Ramos (cell line): ENCODE results near the gene CYTH1.

Source experiments
- in situ Hi-C: fragments of 300-500 bp; cut with MboI; formaldehyde crosslinking; loops from one replicate; pipeline ENCODE4 v1.14.3; 2022; ENCODE audit warnings: low sequenced_read_pairs; ENCODE audit not compliant: unreplicated experiment

The CYTH1 gene

DNA sequence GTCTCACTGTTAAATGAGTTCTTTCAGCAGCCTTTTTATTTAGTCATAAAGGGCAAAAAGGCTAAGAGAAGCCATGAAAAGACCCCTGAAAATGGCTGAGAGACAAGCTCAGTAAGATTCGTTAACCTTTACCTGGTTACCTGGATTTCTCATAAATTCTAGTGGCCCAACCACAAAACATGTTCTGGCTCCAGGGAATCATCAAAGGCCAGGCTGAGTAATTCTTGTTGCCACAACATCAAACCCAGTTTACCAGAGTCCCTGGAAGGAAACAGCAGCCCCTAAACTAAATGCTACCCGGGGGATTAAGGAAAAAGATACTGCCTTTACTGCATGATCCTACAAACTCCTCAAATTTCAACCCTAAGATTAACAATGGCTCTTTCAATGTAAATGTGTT, 15.8 kb downstream of the CYTH1 start:
- in situ Hi-C loops: loop anchor here (25.0 kb wide), 1 partner anchor 1329 kb away; no protein-coding TSS in a partner anchor

DNA sequence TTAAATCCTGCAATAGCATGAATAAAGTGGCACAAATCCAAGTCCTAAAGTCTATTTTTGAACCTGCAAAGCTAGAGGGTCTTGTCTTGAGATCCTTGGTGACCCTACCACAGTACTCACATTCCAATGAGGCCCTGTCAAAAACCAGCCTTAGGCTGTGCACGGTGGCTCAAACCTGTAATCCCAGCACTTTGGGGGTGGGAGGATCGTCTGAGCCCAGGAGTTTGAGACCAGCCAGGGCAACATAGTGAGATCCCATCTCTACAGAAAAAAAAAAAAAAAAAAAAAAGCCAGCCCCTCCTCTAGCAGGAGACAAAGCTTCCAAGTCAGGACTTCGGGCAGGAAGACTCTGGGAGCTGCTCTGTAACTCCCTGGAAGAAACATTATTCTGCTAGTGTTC, 16.3 kb downstream of the CYTH1 start:
- in situ Hi-C loops: loop anchor here (25.0 kb wide), 1 partner anchor 1329 kb away; no protein-coding TSS in a partner anchor

DNA sequence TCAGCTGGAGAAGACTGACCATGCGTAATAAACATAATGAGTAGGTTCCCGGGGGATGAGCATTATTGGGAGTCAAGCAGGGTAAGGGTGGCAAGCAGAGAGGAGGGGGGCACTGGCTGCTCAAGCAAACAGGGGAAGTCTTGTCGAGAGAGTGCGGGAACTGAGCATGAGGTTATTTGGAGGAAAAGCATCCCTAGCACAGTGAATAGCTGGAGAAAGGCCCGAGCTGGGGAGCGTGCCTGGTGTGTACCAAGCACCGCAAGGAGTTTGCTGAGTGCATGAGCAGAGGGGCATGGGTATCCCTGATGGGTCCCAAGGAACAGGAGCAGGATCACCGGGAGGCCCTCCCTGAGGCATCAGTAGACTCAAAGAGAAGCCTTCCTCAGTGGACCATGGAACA, 17.2 kb downstream of the CYTH1 start:
- in situ Hi-C loops: loop anchor here (25.0 kb wide), 1 partner anchor 1328 kb away; no protein-coding TSS in a partner anchor

DNA sequence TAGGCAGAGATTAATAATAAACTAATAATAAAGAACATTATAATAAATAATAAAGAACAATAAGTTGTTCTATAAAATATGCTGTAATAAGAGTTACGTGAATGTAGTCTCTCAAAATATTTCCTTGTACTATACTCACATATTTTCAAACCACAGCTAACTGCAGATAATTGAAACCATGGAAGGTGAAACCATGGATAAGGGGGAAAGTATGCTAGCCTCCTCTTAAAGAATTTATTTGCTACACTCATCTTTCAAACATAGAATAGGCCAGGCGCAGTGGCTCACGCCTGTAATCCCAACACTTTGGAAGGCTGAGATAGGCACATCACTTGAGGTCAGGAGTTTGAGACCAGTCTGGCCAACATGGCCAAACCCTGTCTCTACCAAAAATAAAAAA, 18.5 kb downstream of the CYTH1 start:
- in situ Hi-C loops: loop anchor here (25.0 kb wide), 1 partner anchor 1326 kb away; no protein-coding TSS in a partner anchor

DNA sequence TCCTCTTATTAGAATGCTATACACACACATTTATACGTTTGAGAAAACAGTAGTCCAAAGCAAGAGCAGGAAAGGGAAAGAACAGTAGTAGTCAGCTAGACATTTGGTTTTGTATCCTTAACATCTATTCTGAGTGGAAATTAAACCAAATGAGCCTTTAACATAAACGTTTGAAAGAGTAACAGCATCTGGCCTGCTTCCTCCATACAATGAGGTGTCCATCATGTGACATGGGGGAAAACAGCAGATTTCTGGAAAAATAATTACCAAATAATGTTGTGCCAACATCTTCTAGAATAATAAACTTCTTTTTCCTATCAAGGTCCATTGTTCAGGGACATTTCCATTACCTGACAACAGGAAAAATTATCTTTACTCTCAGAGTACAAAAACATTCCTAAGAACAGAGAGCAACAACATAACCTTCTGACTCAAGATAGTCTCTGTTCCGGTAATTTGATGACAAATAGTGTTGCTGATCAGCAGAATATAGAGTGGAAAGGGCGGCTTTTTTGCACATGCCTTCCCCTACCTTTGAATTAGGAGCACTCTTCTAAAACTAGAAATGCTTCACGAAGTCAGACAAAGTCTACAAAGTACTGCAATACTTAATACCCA, 20.2 kb downstream of the CYTH1 start:
- in situ Hi-C loops: loop anchor here (25.0 kb wide), 1 partner anchor 1325 kb away; no protein-coding TSS in a partner anchor

DNA sequence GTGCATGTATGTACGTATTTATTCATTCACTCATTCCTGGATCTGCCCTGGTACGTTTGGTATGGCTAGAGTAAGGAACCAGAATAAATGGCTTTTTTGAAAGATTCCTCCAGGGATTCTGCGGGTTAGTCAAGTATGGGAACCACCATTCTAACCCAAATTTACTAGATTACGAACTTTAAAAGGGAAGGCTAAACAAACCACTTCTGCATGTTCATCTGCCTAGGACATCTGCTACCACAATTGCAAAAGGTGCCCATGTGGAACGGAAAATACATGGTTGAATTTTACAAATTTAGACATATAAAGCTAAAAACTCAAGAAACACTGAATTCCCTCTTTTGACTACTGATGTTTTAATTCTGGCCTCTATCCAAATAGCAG, 22.1 kb downstream of the CYTH1 start:
- in situ Hi-C loops: loop anchor here (25.0 kb wide), 1 partner anchor 1323 kb away; no protein-coding TSS in a partner anchor

DNA sequence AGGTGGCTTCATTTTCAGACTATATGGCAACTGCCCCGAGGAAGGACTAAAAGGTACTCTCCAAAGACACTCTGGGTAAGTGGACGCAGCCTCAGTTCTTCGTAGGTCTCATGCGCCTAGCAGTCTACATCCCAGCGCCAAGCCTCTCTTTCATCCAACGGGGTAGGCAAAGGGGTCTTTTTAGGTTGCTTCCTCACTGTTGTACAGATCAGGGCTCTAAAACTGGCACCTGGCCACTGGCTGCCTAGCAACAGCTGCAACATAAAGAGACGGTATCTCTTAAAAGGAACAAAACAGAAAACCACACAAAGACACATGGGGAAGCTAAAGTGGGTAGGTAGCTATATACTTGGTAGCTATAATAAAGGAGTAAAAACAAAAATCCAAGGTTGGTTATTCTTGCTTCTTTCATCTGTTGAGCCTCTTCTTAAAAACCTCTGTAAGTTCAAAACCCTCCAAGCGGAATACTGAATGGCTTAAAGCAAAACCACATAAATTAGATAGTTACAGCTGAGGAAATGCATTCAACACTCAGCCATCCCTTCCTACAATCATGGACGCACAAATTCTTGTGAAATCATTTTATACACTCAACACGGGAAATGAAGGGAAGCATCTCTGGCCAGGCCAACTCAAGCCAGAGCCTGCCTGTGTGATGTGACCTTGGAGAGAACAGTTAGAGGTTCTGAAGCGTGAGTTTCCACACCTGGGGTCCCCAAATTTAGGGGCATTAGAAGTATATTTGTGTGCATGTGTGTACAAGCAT, 22.7 kb downstream of the CYTH1 start:
- in situ Hi-C loops: loop anchor here (25.0 kb wide), 1 partner anchor 1322 kb away; no protein-coding TSS in a partner anchor

DNA sequence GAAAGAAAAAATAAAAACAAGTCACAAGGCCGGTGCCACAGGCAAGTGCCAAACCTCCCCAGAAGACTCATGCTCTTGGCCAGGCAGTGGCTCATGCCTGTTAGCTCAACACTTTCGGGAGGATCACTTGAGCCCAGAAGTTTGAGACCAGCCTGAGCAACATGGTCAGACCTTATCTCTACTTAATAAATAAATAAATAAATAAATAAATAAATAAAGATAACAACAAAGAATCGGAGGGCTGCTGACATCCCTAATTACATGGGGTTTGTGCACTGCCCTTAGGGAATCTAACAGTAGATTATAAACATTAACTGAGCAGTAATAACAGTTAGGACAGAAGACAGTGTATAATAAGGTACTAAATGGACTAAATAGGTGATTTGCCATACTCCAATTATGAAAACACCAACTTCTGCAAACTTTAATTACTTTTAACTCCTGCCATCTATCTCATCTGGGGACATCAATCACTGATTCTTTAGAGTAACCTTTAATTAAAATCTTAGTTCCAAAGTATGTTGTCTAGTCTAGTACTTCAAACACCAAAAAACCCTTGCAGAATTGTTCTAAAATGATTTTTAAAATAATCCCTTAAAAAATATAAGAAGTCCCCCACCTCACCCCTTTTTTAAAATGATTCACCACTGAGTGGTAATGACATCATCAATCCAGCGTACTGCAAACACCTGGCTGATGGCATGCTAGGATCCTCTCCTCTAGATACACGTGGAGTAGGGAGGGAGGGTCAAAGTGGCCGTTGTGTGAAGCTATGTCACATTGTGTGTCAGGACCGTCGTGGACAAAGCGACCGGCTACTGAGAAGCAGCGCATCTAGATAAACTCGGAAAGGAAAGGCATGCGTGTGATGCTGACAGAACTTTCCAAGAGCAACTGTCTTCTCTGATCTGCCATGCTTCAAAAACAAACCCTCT, 28.5 kb downstream of the CYTH1 start:
- in situ Hi-C loops: loop anchor here (25.0 kb wide), 1 partner anchor 1316 kb away; no protein-coding TSS in a partner anchor

DNA sequence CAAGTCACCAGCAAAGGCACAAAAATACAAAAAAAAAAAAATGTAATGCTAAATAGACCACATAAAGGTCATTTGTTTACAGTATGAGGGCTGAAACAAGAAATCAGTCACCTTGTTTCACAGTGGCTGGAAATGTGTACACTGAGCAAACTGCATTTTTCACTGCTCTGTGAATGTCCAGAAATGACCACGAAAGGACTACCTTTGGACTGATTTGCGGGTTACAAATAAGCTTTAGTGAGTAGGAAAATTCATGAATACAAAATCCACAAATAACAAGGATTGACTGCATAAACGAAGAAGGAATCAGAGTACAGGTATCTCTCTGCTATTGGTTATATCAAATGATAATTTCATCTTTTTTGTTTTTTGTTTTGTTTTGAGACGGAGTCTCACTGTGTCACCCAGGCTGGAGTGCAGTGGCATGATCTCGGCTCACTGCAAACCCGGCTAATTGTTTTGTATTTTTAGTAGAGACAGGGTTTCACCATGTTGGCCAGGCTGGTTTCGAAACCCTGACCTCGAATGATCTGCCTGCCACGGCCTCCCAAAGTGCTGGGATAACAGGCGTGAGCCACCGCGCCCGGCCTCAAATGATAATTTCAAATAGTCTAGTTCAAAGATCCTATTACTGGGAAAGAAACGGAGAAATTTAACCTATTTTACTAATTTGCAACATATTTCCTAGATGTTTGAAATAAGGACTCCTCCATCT, 30.5 kb downstream of the CYTH1 start:
- in situ Hi-C loops: loop anchor here (25.0 kb wide), 1 partner anchor 1314 kb away; no protein-coding TSS in a partner anchor

DNA sequence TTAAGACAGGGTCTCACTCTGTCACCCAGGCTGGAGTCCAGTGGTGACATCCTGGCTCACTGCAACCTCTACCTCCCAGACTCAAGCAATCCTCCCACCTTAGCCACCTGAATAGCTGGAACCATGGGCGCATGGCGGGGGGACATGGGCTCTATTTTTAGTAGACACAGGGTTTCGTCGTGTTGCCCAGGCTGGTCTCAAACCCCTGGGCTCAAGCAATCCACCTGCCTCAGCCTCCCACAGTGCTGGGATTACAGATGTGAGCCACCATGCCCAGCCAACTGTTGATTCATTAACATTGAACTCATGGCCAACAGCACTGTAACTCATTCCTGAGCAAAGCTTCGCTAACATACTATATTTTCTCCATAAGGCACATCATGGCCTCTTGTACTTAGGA, 31.1 kb downstream of the CYTH1 start:
- in situ Hi-C loops: loop anchor here (25.0 kb wide), 1 partner anchor 1314 kb away; no protein-coding TSS in a partner anchor

DNA sequence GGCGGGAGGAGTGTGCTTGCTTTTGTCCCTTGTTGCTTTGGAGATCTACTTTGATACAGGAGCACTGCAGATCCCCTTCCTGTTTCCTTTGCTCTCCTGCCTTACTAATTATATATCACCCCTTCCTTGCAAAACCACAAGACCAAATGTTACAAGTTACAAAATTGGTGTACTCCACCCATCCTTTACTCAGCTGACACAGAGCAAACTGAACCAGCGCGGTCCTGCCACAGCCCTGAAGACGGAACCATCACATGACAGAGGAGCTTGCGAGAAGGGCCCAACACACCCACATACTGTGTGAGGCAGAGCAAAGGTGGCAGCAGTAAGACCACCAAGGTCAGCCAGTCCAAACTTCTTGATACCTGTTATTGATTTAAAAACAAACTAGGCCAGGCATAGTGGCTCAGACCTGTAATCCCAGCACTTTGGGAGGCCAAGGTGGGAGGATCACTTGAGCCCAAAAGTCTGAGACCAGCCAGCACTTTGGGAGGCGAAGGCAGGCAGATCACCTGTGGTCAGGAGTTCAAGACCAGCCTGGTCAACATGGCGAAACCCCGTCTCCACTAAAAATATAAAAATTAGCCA, 33.2 kb downstream of the CYTH1 start:
- in situ Hi-C loops: no loop called here

DNA sequence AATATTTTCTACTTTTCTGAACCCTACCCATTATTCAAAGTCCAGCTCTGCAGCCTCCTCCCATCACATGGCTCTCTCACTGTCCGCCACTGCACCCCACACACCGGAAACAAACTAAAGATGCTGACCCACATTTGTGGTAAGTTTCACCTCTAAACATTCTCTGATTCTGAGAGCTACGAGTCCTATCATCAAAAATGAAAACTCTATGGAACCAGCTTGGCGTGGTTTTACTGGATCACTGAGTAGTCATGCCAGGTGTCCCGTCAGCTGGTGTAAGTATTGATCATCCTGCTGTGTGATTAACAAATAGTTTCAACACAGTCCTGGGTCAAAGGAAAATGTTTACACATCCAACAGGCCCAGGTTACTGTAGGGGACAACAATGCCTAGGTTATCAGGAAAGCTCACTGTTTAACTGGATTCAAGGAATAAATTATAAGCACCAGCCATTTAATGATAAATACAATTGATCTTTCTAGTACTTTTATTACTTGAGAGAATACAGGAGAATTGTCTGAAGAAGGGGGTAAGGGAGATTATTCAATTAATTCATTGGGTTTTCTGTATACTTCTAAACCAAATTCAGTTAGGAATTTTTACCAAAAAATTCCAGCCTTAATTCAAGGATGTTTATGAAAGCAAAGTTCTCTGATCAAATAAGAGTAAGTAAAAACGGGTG, 33.9 kb downstream of the CYTH1 start:
- in situ Hi-C loops: no loop called here

DNA sequence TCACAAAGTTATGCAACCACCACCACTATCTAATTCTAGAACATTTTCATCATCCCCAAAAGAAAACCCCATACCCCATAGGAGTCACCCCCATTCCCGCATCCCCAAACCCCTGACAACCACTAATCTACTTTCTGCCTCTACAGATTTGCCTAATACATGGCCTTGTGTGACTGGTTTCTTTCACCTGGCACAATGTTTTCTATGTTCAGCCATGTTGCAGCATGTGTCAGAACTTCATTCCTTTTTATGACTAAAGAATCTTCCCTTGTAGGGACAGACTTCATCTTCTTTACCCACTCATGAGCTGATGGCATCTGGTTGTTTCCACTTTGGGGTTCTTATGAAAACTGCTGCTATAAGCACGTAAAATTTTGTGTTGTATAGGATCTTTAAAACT, 34.6 kb downstream of the CYTH1 start:
- in situ Hi-C loops: no loop called here

DNA sequence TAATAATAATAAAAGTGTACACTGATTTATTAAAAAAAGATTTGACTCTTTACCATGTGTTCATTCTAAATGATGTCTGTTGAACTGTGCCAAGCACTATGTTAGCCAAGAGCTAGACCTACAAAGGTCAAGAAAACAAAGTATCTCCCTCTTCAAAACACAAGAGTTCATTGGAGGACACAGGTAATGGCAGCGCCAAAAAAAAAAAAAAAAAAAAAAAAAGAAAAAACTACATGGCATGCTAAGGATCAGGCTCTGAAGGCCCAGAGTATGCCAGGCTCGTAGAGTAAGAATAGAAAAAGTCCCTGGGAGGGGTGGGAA, 35.2 kb downstream of the CYTH1 start:
- in situ Hi-C loops: no loop called here

DNA sequence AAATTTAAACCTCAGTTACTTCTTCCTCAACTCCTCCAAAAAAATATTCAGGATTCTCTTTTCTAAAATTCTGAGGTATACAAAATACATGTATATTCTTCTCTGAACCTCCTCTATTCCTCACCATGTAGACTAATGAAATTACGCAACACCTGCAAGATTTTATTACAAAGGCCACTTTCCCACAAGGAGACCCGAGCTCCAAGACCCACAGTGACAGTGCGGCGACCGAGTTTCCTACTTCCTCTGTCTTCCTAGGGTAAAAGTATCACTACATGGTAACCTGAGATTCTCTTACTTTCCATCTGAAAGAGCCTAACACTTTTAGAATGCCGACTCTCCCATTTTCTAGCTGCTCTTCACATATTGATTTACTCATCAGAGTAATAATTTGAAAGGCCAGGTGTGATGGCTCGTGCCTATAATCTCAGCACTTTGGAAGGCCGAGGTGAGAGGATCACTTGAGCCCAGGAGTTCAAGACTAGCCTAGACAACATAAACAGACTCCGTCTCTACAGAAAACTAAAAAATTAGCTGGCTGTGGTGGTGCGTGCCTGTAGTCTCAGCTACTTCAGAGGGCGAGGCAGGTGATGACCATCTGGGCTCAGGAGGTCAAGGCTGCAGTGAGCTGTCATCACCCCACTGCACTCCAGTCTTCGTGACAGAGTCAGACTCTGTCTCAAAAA, 35.7 kb downstream of the CYTH1 start:
- in situ Hi-C loops: no loop called here

DNA sequence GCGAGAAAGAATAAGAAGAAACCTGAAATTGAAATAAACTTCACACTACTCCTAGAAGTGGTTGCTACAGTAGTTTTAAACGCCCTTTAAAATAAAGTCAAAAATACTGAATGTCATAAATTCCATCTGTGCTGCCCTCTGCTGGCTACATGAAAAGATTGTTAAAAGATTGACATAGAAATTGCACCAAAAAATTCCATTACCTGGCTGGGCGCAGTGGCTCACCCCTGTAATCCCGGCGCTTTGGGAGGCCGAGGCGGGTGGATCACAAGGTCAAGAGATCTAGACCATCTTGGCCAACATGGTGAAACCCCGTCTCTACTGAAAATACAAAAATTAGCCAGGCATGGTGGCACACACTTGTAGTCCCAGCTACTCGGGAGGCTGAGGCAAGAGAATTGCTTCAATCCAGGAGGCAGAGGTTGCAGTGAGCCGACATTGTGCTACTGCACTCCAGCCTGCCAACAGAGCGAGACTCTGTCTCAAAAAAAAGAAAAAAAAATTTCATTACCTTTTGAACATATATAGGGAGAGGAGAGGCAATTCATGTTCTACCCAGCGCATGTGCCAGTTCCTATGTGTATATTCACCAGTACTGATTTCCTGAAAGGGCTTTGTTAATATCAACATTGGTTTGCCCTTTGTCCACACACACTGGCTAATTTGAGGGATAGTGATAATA, 36.5 kb downstream of the CYTH1 start:
- in situ Hi-C loops: no loop called here

DNA sequence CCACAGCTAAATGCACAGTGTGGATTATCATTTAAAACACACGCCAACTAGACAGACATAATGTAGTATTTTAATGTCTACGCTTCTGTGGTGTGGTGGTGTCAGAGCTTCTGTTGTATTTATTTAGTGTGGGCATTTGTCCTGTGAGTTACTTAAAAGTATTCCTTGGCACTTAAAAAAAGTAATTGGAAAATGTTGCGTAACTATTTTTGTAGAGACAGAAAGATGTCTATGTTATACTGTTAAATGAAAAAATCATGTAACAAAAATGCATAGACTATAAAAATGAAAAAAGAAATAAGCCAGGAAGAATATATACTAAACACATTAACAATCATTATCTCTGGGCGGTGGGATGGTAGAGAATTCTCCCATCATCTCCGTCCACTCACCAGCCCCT, 39.2 kb downstream of the CYTH1 start:
- in situ Hi-C loops: no loop called here
